ENCODE results near the gene TSHZ1. TPM values are rescaled to one million over a fixed set of nuclear protein-coding genes. Genes with fewer than 3 reads are reported as not detected.

TSHZ1 gene
- total and polyA plus RNA-seq, 10 donors: 4.1 to 26.4 (median 18.2) TPM

DNA sequence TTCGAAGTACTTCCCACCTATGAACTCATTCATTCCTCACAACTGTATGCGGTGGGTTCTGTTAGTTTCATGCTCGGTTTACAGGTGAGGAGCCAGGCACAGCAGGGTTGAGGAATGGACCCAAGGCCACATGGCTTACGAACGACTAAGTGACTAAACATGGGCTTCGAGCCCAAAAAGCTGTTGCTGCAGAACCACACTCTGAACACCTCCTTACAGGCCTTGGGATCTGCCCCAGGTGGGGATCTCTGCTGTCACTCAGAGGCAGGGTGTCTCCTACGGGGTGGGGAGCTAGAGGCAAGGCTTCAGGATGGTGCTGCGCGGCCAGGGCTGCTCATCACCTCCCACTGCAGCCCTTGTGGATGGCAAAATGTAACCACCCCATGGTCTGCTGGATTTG is 80.9 kb downstream of the TSHZ1 start:
- Histone ChIP-seq H3K27ac (no peak overlapping the region), H3K36me3 (peaks cover 5 to 42% (median 21%) of the 10 kb centered on the region in 6 donors), H3K4me1 (no peaks in the 10 kb centered on the region), H3K4me3 (no peak overlapping the region), H3K27me3 (replicated peaks in 1 of 7) (no peaks in the 10 kb centered on the region), H3K9me3 (no peaks in the 10 kb centered on the region)
- 88 to 97% (median 94%) methylated on average over 8 to 9 of the region's 9 CpGs for WGBS, 5 donors
- DNase-seq: no peak
- TF ChIP-seq POLR2AphosphoS5 (IDR thresholded peaks at IDR 0.05) (no peak), CTCF (IDR thresholded peaks at IDR 0.05 in 8 of 11, conservative IDR thresholded peaks at IDR 0.05 in 3 of 11) (no peak), POLR2A (IDR thresholded peaks at IDR 0.05) (no peak)
- intact Hi-C loops (cut with DNase I; ENCODE audit: low total_unique reads): no loop called here

DNA sequence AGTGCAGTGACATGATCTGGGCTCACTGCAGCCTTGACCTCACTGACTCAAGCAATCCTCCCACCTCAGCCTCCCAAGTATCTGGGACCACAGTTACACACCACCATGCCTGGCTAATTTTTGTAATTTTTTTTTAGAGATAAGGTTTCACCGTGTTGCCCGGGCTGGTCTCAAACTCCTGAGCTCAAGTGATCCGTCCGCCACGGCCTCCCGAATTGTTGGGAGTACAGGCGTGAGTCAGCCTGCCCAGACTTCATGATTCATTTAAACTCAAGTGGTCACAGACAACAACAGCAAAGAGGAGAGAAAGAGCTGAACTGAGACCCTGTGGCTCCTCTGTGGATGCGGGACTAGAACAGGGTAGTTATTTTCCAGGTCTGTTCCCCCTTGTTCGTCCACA is 83.0 kb downstream of the TSHZ1 start:
- no peaks in the 10 kb centered on the region for H3K9me3 ChIP-seq
- H3K36me3 ChIP-seq: peaks cover 0 to 20% (median under 1%) of the 10 kb centered on the region in 6 donors
- no peak overlapping the region for H3K4me3 ChIP-seq
- H3K27me3 ChIP-seq (replicated peaks in 1 of 7): no peaks in the 10 kb centered on the region
- H3K27ac ChIP-seq: no peak overlapping the region
- no peaks in the 10 kb centered on the region for H3K4me1 ChIP-seq
- no peak for DNase-seq
- intact Hi-C loops (cut with DNase I; ENCODE audit: low total_unique reads): no loop called here
- 91 to 96% (median 95%) methylated on average over 9 of the region's 9 CpGs for WGBS, 5 donors
- TF ChIP-seq CTCF (IDR thresholded peaks at IDR 0.05 in 8 of 11, conservative IDR thresholded peaks at IDR 0.05 in 3 of 11) (no peak), POLR2AphosphoS5 (IDR thresholded peaks at IDR 0.05) (no peak), POLR2A (IDR thresholded peaks at IDR 0.05) (no peak)

DNA sequence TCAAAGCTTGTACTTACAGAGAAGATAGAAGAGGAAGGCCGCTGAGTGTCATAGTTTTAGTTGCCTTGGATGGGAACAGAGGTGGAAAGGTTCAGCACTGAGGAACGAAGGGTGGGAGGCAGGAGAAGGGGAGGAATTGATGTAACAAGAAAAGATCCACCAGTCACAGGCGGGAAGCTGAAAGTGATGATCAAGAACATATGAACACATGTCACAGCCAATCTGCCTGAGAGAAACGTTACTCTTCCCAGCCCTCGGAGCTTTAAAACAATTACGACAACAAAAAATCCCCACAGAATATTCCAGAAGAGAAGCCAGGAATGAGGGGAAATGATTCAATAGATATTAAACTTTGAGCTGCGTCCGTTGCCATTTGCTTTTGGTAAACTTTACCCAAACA is 87.1 kb downstream of the TSHZ1 start:
- H3K36me3 ChIP-seq: no peaks in the 10 kb centered on the region
- 82 to 88% (median 87%) methylated on average over 8 of the region's 8 CpGs for WGBS, 5 donors
- H3K4me1 ChIP-seq: no peaks in the 10 kb centered on the region
- DNase-seq: no peak
- no peak overlapping the region for H3K4me3 ChIP-seq
- no peak for TF ChIP-seq CTCF (IDR thresholded peaks at IDR 0.05 in 8 of 11, conservative IDR thresholded peaks at IDR 0.05 in 3 of 11)
- no peak for TF ChIP-seq POLR2A (IDR thresholded peaks at IDR 0.05)
- no peak for TF ChIP-seq POLR2AphosphoS5 (IDR thresholded peaks at IDR 0.05)
- no peaks in the 10 kb centered on the region for H3K9me3 ChIP-seq
- intact Hi-C loops (cut with DNase I; ENCODE audit: low total_unique reads): no loop called here
- no peaks in the 10 kb centered on the region for H3K27me3 ChIP-seq (replicated peaks in 1 of 7)
- no peak overlapping the region for H3K27ac ChIP-seq

DNA sequence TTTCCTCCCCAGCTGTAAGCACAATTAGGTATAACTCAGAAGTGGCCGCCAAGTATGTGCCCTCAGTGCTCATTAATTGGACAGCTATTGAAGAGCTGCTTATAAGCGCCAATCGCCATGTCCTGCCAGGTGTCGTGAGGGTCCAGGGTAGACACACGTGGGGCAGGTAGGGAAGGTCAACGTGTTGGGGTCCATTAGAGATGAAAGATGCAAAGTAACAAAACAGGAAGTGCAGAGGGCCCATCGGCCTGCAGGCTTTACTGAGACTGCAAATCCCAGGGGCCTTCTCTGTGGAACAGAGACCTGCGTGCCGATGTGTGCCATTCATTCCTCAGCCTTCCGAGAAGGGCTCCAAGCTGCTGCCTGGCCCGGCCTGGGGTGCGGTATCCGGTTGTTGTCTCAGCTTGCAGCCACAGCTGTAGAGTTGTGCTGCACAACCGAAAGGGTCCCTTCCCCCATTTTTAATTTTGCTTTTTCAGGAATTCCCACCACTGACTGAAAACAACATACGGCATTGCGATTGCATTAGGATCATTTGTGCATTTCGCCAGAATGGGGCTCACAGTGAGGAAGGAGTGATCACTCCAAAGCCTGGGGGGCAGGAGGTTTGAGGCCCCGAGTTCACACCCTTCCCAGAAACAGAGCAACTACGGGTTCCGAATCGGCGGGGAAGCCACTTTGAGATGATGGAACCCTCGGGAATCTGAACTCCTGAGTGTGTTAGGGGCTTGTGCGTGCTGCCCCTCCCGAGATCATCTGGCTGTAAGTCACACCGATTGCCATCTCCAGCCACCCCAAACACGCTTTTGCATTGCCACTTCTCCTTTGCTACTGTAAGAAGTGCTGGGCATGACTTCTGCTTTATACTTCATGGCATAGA is 94.3 kb downstream of the TSHZ1 start:
- Histone ChIP-seq H3K9me3 (peaks cover 0 to 19% (median 0%) of the 10 kb centered on the region in 8 donors), H3K4me3 (no peak overlapping the region), H3K36me3 (no peaks in the 10 kb centered on the region), H3K27ac (no peak overlapping the region), H3K27me3 (replicated peaks in 1 of 7) (no peaks in the 10 kb centered on the region), H3K4me1 (no peaks in the 10 kb centered on the region)
- no peak for DNase-seq
- WGBS, 5 donors: 80 to 88% (median 84%) methylated on average over 27 of the region's 27 CpGs
- TF ChIP-seq POLR2AphosphoS5 (IDR thresholded peaks at IDR 0.05) (no peak), POLR2A (IDR thresholded peaks at IDR 0.05) (no peak), CTCF (IDR thresholded peaks at IDR 0.05 in 8 of 11, conservative IDR thresholded peaks at IDR 0.05 in 3 of 11) (no peak)
- intact Hi-C loops (cut with DNase I; ENCODE audit: low total_unique reads): no loop called here

All from spleen (tissue), 11 donors.